NCI-H345 treated with DMSO at 0.1 percent for 48 hours (cell line): ENCODE measurements around the gene EPHA8.

Source experiments
- DNase-seq: peaks from one replicate; lab custom pipeline; 2025; ENCODE audit not compliant: unreplicated experiment; lab: John Stamatoyannopoulos, UW

The EPHA8 gene

GRCh38 chr1:22535399-22535798, 27.9 kb upstream of the EPHA8 start:
- DNase-seq: no peak

GRCh38 chr1:22536506-22536905, 26.8 kb upstream of the EPHA8 start:
- no peak for DNase-seq

GRCh38 chr1:22537441-22538139, 25.7 kb upstream of the EPHA8 start:
- no peak for DNase-seq

- no peak for DNase-seq
These were observed 23.7 kb upstream of the EPHA8 start for GRCh38 chr1:22539510-22540118.

GRCh38 chr1:22540337-22540736, 23.0 kb upstream of the EPHA8 start:
- DNase-seq: no peak

GRCh38 chr1:22542886-22543285, 20.4 kb upstream of the EPHA8 start:
- no peak for DNase-seq

GRCh38 chr1:22543679-22544078, 19.6 kb upstream of the EPHA8 start:
- no peak for DNase-seq

GRCh38 chr1:22544606-22545005, 18.7 kb upstream of the EPHA8 start:
- no peak for DNase-seq

GRCh38 chr1:22545141-22545540, 18.1 kb upstream of the EPHA8 start:
- no peak for DNase-seq

- DNase-seq: no peak
These were observed 16.0 kb upstream of the EPHA8 start for GRCh38 chr1:22547186-22547817.

- no peak for DNase-seq
These were observed 15.3 kb upstream of the EPHA8 start for GRCh38 chr1:22547818-22548462.

GRCh38 chr1:22550021-22550420, 13.3 kb upstream of the EPHA8 start:
- DNase-seq: no peak

GRCh38 chr1:22551591-22551990, 11.7 kb upstream of the EPHA8 start:
- no peak for DNase-seq

GRCh38 chr1:22552021-22552420, 11.3 kb upstream of the EPHA8 start:
- no peak for DNase-seq

- no peak for DNase-seq
These were observed 10.0 kb upstream of the EPHA8 start for GRCh38 chr1:22553104-22553880.

GRCh38 chr1:22553991-22554522, 9.2 kb upstream of the EPHA8 start:
- DNase-seq: no peak

GRCh38 chr1:22555371-22555656, 8.0 kb upstream of the EPHA8 start:
- DNase-seq: no peak

- DNase-seq: no peak
These were observed 6.7 kb upstream of the EPHA8 start for GRCh38 chr1:22556391-22557104.

- peak; percentile 8 for DNase-seq
These were observed 5.8 kb upstream of the EPHA8 start for GRCh38 chr1:22557341-22557950.
